Measurements from ENCODE around the gene TAS2R43.

DNA sequence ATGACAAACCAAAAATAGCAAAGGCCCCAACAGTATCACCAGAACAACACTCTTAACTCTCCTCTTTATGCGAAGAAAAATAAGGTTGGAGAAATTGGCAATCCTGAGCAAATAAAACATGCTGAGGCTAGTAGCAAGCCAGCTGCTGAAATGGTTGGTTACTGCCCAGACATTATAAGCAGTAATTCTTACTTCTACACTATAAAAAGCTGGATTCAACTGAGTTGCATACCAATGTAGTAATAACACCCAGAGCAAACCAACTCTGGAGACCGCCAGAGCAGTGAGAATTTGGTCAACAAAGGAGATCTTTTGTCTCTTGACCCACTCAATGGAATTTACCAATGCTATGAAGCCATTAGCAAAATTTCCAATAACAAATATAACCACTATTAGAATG, 41.7 kb upstream of the TAS2R43 start:
- TF ChIP-seq MAFK (IDR thresholded peaks at IDR 0.05; ENCODE audit: low read depth, low read length) (no peak), RCOR1 (IDR thresholded peaks at IDR 0.05; ENCODE audit: insufficient replicate concordance, low read length) (no peak)
- TF ChIP-seq, protein P1, sequence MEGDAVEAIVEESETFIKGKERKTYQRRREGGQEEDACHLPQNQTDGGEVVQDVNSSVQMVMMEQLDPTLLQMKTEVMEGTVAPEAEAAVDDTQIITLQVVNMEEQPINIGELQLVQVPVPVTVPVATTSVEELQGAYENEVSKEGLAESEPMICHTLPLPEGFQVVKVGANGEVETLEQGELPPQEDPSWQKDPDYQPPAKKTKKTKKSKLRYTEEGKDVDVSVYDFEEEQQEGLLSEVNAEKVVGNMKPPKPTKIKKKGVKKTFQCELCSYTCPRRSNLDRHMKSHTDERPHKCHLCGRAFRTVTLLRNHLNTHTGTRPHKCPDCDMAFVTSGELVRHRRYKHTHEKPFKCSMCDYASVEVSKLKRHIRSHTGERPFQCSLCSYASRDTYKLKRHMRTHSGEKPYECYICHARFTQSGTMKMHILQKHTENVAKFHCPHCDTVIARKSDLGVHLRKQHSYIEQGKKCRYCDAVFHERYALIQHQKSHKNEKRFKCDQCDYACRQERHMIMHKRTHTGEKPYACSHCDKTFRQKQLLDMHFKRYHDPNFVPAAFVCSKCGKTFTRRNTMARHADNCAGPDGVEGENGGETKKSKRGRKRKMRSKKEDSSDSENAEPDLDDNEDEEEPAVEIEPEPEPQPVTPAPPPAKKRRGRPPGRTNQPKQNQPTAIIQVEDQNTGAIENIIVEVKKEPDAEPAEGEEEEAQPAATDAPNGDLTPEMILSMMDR (conservative IDR thresholded peaks at IDR 0.05; ENCODE audit: low read depth, low read length), result no peak

All from IMR-90 (cell line).